Left hindlimb (tissue), 1 donor: ENCODE data around the gene SLC4A8.
"Not testable (repeated sequence)": the region's sequence is repeated elsewhere in the genome, so short reads cannot be mapped to it uniquely, and the experiment has no call there.

Source experiments
- DNase-seq: peaks from one replicate; pipeline ENCODE4 v3.0.0-alpha.2; 2018

Gene SLC4A8

DNA sequence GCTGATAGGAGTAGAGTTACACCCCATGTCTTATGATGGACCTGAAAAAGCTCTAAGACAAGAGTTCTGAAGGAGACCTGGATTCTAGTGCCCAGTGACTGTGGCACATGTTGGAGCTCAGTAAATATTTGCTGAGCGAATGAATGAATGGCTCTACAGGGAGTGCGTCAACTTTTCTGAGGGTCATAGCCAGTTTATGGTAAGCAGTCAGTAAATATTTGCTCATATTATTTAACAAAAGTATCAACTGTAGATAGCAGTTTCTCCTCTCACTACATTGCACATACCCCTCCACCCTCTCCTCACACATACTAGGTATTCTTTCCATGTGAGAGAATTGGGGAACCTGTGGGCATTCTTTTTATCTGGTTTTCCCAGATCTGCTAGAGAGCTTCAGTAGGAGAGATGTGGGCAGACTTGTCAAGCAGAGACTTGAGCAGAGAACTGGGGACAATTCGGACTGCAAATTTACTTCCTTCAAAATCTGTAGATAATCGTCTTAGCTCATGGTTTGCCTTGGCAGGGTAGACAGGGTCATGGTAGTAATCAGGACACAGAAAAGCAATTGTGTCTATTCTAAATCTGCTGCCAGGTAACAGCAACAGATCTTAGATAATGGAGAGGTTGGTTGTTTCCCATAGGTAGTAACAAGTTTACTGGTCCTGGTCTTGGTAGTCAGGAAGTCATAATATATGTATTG, 5.7 kb downstream of the SLC4A8 start:
- DNase-seq = no peak

DNA sequence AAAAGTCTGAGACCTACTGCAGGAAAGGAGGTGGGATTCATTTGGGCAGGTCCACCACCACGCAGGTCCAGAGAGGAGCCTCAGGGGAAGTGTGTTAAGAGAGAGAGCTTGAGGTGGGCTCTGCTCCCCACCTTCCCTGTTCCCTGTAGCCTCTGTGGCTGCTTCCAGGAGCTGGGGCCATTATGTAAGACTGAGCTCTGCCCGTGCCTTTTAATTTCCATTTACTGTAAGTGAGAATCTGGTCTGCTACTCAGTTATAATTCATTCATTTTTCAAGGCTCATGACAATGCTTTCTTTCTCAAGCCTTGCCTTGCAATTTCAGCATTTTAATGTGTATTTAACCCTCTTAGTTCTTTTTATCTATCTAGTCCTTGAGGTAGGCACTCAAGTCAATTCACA, 8.3 kb downstream of the SLC4A8 start:
- DNase-seq = no peak

DNA sequence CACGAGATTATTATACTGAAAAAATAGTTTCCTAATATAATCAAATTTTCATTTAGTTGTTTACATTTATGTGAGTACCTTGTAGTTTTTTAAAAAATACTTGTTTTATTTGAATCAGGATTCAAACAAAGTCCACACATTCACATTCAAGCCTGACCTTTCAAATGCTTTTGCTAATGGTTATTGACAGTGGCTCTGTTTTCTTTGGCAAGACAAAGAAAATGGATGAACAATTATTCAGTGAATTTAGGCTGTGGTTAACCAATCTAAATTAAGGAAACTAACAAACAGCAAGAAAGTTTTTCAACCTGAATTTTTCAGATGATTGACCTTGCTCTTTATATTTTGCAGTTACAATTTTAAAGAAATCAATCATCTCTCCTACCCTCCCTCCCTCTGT, 9.7 kb downstream of the SLC4A8 start:
- no peak for DNase-seq

DNA sequence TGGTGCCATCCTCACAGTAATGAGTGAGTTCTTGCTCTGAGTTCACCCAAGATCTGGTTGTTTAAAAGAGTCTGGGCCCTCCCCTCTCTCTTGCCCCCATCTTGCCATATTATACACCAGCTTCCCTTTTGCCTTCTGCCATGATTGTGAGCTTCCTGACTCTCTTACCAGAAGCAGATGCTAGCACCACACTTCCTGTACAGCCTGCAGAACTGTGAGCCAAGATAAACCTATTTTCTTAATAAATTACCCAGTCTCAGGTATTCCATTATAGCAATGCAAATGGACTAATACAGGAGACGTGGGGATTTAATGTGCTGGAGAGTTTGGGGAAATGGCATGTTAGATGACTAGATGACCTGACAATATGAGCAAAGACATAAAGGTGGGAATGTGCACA, 12.8 kb downstream of the SLC4A8 start:
- no peak for DNase-seq

DNA sequence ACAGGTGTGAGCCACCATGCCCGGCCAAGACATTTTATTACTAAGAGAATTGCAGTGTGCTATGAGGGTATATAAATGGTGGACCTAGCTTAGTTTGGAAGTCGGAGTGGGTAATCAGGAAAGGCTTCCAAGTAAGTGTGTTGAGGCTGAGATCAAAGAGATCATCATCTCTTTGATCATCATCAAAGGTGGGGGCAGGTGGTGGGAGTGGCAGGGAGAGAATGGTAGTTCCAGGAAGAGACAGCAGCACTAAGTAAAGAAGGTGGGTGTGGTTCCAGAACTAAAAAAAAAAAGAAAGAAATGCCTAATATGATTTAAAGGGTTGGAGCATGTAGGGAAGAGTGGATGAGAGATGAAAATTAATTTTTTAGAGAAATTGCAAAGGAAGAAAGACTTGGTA, 14.7 kb downstream of the SLC4A8 start:
- no peak for DNase-seq

DNA sequence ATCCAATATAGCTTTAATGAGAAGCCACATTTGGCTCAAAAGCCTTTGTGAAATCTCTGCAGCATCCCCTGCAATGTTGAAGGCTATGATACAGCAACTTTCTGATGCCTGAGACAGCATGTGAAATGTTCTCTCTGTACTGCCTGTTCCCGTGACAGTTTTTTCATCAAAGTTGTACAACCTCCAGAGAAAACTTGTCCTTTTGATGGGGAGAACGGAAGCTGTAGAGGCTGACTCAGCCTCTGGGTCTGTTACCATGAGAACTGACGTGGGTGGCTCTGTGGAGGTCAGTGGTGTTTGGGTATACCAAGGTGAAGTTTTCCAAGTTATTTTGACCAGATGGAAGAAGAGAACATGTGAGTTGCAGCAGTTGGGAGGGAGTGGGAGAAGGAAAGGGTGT, 17.0 kb downstream of the SLC4A8 start:
- no peak for DNase-seq

DNA sequence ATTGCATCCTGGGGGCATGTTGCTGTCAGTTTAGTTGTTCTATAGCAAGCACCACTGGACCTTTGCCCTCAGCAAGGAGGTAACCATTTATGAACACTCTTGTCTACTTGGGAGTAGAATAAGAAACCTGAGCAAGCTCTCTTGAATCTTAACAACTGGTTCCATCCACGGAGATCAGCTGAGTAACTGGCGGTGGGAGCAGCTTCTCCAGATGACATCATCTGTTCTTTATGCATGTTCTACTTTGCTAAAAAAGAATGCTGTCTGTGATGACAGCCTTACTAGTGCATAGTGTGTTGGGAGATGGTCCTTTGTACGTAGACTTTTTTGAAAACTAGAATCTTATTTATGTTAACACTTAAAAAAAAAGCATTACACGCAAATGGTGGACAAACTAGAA, 17.7 kb downstream of the SLC4A8 start:
- DNase-seq = no peak

DNA sequence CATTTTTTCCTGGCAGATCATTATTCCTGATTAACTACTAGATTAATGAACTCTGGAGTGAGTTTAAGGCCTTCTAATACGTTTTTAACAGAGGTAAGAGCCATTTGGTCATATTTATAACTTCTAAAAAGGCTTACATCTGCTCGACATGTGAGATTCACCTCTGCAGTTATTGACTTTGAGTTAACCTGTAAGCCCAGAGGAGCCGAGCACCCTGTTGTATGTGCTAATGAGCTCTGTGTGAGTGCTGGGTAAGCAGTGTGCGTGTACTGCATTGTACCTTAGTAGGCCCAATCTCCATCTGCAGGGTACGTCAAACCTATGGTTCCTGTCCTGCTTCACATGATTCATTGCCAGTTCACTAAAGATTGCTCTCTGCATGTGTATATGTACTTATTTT, 18.9 kb downstream of the SLC4A8 start:
- no peak for DNase-seq

DNA sequence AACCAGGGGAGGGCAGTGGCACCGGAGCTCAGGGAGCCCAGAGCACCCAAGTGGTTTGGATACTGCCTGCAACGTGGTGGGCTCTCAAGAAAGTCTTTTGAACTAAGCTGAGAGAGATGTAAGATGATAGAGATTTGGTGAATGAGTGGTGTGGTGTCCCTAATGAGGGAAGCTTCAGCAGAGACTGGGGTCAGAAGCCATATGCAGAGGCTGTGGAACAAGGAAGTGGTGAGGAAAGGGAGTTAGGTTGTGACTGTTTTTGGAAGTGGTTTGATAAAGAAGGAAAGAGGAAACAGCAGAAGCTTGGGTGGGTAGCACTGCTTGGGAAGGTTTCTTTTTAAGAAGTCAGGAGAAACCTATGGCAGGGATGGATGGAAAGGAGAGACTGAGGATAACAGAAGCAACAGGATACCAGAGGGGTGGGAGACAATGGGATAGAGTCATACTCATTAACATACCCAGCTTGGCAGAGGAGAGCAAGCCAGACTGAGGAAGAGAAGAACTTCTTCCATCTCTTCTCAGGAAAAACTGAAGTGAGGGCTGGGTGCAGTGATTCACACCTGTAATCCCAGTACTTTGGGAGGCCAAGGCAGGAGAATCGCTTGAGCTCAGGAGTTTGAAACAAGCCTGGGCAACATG, 24.1 kb downstream of the SLC4A8 start:
- DNase-seq = no peak

DNA sequence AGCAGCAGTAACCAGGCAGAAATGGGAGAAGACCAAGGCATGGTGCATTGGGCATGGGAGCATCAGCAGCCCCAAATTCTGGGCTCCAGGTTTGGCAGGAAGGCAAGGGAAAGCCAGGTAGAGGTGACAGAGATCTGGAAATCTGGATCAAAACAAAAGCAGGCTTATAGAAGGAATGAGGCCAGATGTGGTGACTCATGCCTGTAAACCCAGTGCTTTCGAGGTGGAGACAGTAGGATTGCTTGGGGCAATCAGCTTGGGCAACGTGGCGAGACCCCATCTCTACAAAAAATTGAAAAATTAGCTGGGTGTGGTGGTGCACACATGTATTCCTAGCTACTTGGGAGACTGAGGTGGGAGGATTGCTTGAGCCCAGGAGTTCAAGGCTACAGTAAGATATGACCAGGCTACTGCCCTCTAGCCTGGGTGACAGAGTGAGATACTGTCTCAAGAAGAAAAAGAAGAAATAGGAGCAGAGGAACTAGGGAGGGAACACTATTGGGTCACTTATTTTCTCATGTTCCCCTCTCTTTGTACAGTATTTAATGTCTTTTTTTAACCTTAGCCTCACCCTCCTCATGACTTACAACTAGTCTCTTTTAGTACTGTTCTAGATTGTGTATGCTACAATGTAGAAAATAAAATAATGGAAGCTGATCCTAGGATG, 25.1 kb downstream of the SLC4A8 start:
- no peak for DNase-seq

DNA sequence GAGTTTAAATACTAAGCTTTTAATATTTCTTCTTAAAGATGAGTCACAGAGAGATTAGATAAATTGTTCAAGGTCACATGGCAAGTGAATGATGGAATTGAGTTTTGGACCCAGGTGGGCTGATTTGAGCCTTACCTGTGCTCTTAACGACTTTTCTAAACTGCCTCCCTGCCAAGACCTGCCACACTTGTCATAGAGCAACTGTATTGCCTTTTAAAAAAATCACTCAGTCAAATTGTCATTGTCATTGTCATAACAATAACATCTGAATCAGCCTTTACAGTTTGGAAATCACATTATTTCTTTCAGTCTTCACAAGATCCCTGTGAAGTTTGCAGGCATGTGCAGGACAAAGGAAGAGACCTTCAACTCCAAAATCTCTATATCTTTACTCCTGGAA, 25.7 kb downstream of the SLC4A8 start:
- no peak for DNase-seq

DNA sequence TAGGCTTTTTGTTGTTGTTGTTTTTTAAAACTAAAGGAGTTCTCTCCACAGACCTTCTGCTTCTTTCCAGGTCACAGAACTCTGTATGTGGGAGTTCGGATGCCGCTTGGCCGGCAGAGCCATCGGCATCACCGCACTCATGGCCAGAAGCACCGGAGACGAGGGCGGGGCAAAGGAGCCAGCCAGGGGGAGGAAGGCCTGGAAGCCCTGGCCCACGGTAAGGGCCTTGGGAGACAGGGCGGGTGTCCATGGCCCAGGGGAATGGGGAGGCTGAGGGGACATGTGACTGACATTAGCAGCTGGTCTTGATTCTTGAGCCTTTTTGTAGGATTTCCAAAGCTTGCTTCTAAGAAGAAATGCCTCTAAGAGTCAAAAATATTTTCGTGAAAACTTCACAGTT, 26.2 kb downstream of the SLC4A8 start:
- no peak for DNase-seq

DNA sequence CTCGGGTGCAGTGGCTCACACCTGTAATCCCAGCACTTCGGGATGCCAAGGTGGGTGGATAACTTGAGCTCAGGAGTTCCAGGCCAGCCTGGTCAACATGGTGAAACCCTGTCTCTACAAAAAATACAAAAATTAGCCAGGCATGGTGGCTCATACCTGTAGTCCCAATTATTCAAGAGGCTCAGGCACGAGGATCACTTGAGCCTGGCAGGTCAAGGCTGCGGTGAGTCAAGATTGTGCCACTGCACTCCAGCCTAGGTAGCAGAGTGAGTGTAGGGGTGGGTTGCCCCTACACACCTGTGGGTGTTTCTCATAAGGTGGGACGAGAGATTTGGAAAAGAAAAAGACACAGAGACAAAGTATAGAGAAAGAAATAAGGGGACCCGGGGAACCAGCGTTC, 29.4 kb downstream of the SLC4A8 start:
- not testable (repeated sequence) for DNase-seq

DNA sequence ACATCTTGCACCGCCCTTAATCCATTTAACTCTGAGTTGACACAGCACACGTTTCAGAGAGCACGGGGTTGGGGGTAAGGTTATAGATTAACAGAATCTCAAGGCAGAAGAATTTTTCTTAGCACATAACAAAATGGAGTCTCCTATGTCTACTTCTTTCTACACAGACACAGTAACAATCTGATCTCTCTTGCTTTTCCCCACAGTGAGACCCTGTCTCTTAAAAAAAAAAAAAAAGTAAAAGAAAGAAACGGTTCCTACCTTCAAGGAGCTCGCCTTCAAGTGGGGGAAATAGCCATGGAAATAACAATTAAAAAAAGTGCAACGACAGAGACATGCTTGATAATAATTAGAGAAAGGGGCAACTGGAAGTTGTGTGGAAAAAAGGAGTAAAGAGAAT, 30.4 kb downstream of the SLC4A8 start:
- DNase-seq = not testable (repeated sequence)

DNA sequence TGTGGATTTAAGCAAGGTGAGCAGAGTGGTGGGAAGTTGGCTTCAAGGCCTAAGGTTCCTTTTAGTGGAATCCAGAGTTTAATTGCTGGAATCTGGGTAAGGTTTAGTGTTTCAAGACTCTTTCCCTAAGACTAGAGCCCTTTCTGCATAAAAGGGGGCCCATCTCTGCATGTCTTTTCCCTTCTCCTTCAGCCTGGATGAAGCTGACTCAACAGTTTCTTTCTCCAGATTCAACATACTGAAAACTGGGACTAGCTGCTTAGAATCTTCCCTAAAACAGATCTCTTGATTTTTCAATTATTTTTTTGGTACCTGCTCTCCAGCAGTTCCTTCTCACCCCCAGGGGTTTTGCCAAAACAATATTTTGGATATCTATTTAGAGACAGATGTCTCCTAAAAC, 34.0 kb downstream of the SLC4A8 start:
- DNase-seq = no peak

DNA sequence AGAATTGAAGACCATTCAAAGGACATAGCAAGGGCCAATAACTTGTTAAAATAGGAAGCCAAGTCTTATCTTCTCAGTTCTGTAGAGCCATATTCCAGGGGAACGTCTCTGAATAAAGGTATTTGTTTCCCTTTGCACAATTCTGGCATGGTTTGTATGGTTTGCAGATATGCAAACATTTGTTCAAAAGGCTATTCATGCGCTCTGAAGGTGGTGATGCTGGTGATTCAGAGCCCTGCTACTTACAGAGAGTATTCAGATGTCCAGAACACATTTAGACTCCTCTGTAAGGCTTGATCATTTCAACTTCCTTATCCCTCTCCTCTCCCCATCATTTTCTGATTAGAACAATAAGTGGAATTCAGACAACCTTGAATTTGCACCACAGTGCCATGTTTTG, 35.9 kb downstream of the SLC4A8 start:
- DNase-seq = no peak

DNA sequence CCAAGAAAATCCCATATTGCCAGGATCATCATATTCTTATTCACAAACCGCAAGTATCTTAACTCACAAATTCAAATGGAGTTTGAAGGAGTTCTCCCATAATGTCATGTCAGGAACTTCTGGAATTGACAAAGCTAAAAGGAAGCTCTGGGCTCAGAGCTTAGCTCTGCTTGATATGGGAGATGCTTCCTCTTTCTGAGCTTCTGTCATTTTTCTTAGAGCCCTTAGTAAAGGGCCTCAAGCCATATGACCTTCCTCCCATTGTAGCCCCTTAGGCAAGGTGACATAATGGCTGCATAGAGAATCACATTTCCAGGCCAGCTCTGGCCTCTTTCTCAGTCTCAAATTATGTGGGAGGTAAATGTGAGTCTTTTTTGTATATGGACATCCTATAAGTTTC, 40.9 kb downstream of the SLC4A8 start:
- DNase-seq = no peak

DNA sequence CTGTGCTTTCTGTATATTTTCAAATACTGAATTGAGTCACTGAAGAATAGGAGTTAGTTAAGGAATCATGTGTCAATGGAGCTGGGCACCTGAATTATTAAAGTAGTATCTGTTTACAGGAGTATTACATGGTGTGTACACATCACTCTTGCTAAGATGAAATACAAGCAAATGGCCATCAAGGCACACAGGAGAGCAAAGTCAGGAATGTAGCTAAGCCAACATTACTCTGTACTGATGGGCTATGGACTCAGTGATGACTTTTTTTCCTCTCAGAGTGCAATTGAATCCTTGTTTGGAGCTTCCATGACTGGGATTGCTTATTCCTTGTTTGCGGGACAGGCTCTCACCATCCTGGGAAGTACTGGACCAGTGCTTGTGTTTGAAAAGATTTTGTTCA, 45.5 kb downstream of the SLC4A8 start:
- no peak for DNase-seq

DNA sequence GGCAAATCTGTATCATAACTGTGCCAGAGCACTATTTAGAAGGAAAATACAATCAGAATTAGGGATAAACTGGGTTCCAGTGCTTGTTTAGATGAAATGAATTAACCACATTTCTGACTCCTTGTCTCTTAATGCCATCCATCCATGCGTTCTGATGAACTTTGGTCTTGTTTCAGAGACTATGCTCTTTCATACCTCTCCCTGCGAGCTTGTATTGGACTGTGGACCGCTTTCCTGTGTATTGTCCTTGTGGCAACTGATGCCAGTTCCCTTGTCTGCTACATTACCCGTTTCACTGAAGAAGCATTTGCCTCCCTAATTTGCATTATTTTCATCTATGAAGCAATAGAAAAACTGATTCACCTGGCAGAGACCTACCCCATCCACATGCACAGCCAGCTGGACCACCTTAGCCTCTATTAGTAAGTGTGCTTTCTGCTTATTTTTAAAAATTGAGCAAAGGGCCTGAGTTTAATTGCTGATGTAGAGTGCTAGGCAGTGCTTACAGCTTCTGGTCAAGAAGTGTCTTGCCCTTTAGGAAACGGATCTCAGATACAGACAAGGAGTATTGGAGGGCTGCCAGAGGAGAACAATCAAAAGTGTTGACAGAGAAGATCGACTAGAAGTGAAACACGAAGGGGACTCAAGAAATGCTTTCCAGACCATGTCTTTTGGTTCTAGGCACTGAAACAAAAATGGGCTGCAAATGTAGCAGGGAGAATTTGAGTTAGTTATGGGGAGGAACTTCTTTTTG, 46.7 kb downstream of the SLC4A8 start:
- DNase-seq = no peak

DNA sequence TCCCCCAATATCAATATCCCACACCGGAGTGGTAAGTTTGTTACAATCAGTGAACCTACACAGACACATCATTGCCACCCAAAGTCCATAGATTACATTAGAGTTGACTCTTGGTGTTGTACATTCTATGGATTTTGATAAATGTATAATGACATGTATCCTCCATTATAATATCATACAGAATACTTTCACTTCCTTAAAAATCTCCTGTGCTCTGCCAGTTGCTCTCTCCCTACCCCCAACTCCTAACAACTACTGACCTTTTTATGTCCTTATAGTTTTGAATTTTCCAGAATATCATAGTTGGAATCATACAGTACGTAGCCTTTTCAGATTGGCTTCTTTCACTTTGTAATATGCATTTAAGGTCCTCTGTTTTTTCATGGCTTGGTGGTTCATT, 48.4 kb downstream of the SLC4A8 start:
- DNase-seq = no peak

DNA sequence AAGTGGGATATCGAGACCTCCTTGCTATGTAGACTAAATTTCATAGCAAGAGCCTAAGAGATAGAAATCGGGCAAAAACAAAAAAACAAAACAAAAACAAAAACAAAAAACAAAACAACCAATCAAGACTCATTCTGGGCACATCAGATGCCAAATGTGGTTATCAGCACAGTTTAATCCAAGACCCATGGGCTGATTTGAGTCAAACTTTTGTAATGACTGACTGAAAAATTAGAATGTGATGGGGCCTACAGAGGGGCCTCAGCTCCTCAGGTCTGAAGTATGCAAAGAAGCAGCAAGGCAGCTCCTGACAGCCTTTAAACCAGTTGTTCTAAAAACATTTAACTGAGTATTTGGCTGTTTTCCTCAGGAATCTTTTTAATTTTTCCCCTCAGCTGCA, 49.3 kb downstream of the SLC4A8 start:
- DNase-seq = no peak

DNA sequence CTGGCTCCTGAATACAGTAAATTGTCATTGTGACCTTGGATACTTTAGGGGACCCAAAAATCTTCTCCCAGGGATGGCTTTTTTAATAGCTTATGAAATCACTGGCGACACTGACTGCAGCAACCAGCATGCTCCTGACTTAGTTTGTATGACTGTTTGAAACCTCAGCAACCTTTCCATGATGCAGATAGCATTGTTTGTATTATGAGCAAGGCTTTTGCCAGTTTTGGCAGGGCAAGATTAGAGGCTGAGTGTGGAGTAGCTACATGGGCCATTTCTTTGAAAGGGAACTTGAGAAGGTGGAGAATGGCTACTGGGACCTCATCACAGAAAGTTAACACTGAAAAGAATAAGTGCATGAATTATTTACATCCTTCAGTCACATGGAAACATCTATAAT, 50.9 kb downstream of the SLC4A8 start:
- DNase-seq = no peak

DNA sequence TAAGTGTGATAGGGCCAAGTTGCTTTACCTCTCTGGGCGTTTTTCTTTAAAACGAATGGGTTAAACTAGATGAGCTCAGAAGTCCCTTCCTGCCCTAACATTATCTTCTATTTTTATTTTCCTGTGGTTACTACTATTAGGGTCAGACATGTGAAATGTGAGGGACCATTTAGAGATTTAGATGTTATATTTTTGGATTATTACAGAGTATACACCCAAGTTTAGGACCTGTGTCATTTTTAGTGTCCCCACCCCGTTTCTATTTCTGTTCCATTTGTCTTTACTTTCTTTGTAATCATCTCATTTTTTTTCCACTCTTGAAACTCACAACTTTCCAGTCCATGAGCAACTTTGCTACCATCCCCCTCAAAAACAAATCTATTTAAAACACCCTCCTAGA, 56.3 kb downstream of the SLC4A8 start:
- DNase-seq = no peak
